Measurements from ENCODE around the gene SCFD2. TPM values are rescaled to one million over a fixed set of nuclear protein-coding genes. Genes with fewer than 3 reads are reported as not detected.

SCFD2 gene
- total and polyA plus RNA-seq, 2 of the 8 experiments (the other 6 are each of a cell fraction or from before 2014, with no cell fraction given): 6.2 to 10.2 TPM

- no peak for DNase-seq (ENCODE audit: low read depth in 1 of 2, low spot score in 2 of 2)
Observed at GRCh38 chr4:52933738-52934137, 432.1 kb downstream of the SCFD2 start.

More at GRCh38 chr4:52933738-52934137, 432.1 kb downstream of the SCFD2 start:
- H2BK15ac ChIP-seq (ENCODE audit: low read length): no peak overlapping the region
- no peak overlapping the region for H3K23ac ChIP-seq (ENCODE audit: insufficient read length)
- no peak overlapping the region for H2BK20ac ChIP-seq (ENCODE audit: low read length)
- no peak overlapping the region for H2BK5ac ChIP-seq (ENCODE audit: low read depth, low read length)
- CTCF ChIA-PET (ENCODE audit: partially characterized antibody): interaction anchor here (1.3 to 1.8 kb wide), 2 partner anchors 11 to 51 kb away, joined by 3 to 6 read pairs; no protein-coding TSS in a partner anchor
- no peak overlapping the region for H3K18ac ChIP-seq (ENCODE audit: extremely low read depth, low read length)
- no peak overlapping the region for H3K14ac ChIP-seq (ENCODE audit: insufficient read length)
- no peaks in the 10 kb centered on the region for H4K20me1 ChIP-seq (replicated peaks in 1 of 2; ENCODE audit: control insufficient read depth in 1 of 2, insufficient read depth in 2 of 2, low read length in 2 of 2)
- H3K27me3 ChIP-seq (replicated peaks in 1 of 4; ENCODE audit: control insufficient read depth in 3 of 4, extremely low read depth in 1 of 4, insufficient read depth in 3 of 4, low read length in 3 of 4): no peaks in the 10 kb centered on the region
- H3K4me1 ChIP-seq (replicated peaks in 1 of 4; ENCODE audit: control insufficient read depth in 3 of 4, insufficient read depth in 4 of 4, low read length in 3 of 4): no peaks in the 10 kb centered on the region
- no peaks in the 10 kb centered on the region for H3K23me2 ChIP-seq (ENCODE audit: low read depth, low read length)
- H3K56ac ChIP-seq (replicated peaks; ENCODE audit: insufficient read length, low read depth, low read length): no peak overlapping the region
- H2BK120ac ChIP-seq (replicated peaks; ENCODE audit: low read depth, low read length): no peak overlapping the region
- H3K4me2 ChIP-seq (ENCODE audit: insufficient read depth in 1 of 2, low read depth in 2 of 2, low read length in 2 of 2): no peak overlapping the region
- no peak overlapping the region for H3K27ac ChIP-seq (ENCODE audit: low read depth, low read length)
- H2AK5ac ChIP-seq (ENCODE audit: low read depth, low read length): no peak overlapping the region
- WGBS, 2 experiments (ENCODE audit: extremely low coverage in 1 of 2, insufficient coverage in 1 of 2, insufficient read length in 1 of 2, insufficient replicate concordance in 2 of 2, low coverage in 1 of 2, low lambda C conversion rate in 2 of 2, missing lambda C conversion rate in 1 of 2): 90% methylated on average over 2 of the region's 2 CpGs; no CpG with 5 or more reads in 1 of the 2 experiments
- no peaks in the 10 kb centered on the region for H3K79me1 ChIP-seq (ENCODE audit: low read depth, low read length)
- TF ChIP-seq FOSL1 (IDR thresholded peaks at IDR 0.05; ENCODE audit: insufficient read depth, low read depth, low read length) (no peak), MAFK (IDR thresholded peaks at IDR 0.05; ENCODE audit: low read depth, low read length) (no peak)
- no peak overlapping the region for H4K8ac ChIP-seq (ENCODE audit: extremely low read depth, insufficient read depth, low read length)
- FAIRE-seq: no peak
- no peaks in the 10 kb centered on the region for H3K79me2 ChIP-seq (ENCODE audit: control insufficient read depth in 1 of 2, insufficient read depth in 2 of 2, low read length in 2 of 2)
- no peak overlapping the region for H3K4ac ChIP-seq (replicated peaks; ENCODE audit: insufficient read length, low read depth, low read length)
- no peak overlapping the region for H3K4me3 ChIP-seq (ENCODE audit: extremely low read depth in 1 of 4, insufficient read depth in 2 of 4, low read depth in 3 of 4, low read length in 4 of 4)
- no peak overlapping the region for H2BK12ac ChIP-seq (ENCODE audit: low read depth, low read length)
- no peaks in the 10 kb centered on the region for H3K9me3 ChIP-seq (ENCODE audit: insufficient read depth in 2 of 2, low read depth in 1 of 2, low read length in 1 of 2)
- POLR2A ChIA-PET (ENCODE audit: partially characterized antibody): interaction anchor here (1.2 kb wide), 1 partner anchor 221 kb away, joined by 3 read pairs; no protein-coding TSS in a partner anchor
- H2AFZ ChIP-seq (ENCODE audit: low read length): no peak overlapping the region
- no peak overlapping the region for H4K91ac ChIP-seq (replicated peaks; ENCODE audit: insufficient read length, low read length)
- H3K9ac ChIP-seq (replicated peaks in 1 of 4; ENCODE audit: extremely low read depth in 1 of 4, low read depth in 3 of 4, low read length in 3 of 4): no peak overlapping the region
- H3K36me3 ChIP-seq (ENCODE audit: control insufficient read depth in 2 of 4, insufficient read depth in 4 of 4, low read length in 3 of 4): no peaks in the 10 kb centered on the region
- H4K5ac ChIP-seq (ENCODE audit: insufficient read length, low read depth, low read length): no peak overlapping the region

Measured in H1 (cell line).